Measurements from ENCODE around the gene AK5.

GRCh38 chr1:77557053-77557452 is 275.2 kb downstream of the AK5 start:
- TF ChIP-seq CTCF (conservative IDR thresholded peaks at IDR 0.05 in 1 of 2, IDR thresholded peaks at IDR 0.05 in 1 of 2; ENCODE audit: extremely low read depth in 1 of 2, insufficient read depth in 1 of 2, low read depth in 1 of 2, low read length in 2 of 2) (no peak), EZH2 (IDR thresholded peaks at IDR 0.05; ENCODE audit: borderline replicate concordance, low read length) (no peak)

Measured in mammary epithelial cell (primary cell).